Measurements from ENCODE around the gene SYT2.
"Not testable (repeated sequence)": the region's sequence is repeated elsewhere in the genome, so short reads cannot be mapped to it uniquely, and the experiment has no call there.

SYT2 gene

GRCh38 chr1:202638701-202639305 lies 71.5 kb downstream of the SYT2 start:
- DNase-seq: not testable (repeated sequence)

GRCh38 chr1:202638019-202638700 lies 72.1 kb downstream of the SYT2 start:
- no peak for DNase-seq

GRCh38 chr1:202637321-202638018 lies 72.8 kb downstream of the SYT2 start:
- not testable (repeated sequence) for DNase-seq

GRCh38 chr1:202636171-202636570 lies 74.1 kb downstream of the SYT2 start:
- DNase-seq: not testable (repeated sequence)

GRCh38 chr1:202632241-202632640 lies 78.0 kb downstream of the SYT2 start:
- no peak for DNase-seq

GRCh38 chr1:202631076-202631923 lies 79.0 kb downstream of the SYT2 start:
- DNase-seq: no peak

- DNase-seq: no peak
Measured at GRCh38 chr1:202630541-202630940, 79.7 kb downstream of the SYT2 start.

- DNase-seq: not testable (repeated sequence)
Measured at GRCh38 chr1:202630096-202630495, 80.2 kb downstream of the SYT2 start.

GRCh38 chr1:202629257-202629811 lies 80.9 kb downstream of the SYT2 start:
- not testable (repeated sequence) for DNase-seq

- DNase-seq: no peak
Measured at GRCh38 chr1:202628646-202629215, 81.5 kb downstream of the SYT2 start.

GRCh38 chr1:202627841-202628565 lies 82.3 kb downstream of the SYT2 start:
- DNase-seq: no peak

- not testable (repeated sequence) for DNase-seq
Measured at GRCh38 chr1:202627036-202627435, 83.2 kb downstream of the SYT2 start.

GRCh38 chr1:202625416-202626360 lies 84.6 kb downstream of the SYT2 start:
- peak; percentile 44 for DNase-seq

- no peak for DNase-seq
Measured at GRCh38 chr1:202624781-202625108, 85.5 kb downstream of the SYT2 start.

- no peak for DNase-seq
Measured at GRCh38 chr1:202624088-202624780, 86.0 kb downstream of the SYT2 start.

- not testable (repeated sequence) for DNase-seq
Measured at GRCh38 chr1:202623476-202623875, 86.8 kb downstream of the SYT2 start.

- no peak for DNase-seq
Measured at GRCh38 chr1:202623075-202623474, 87.2 kb downstream of the SYT2 start.

GRCh38 chr1:202622388-202622787 lies 87.9 kb downstream of the SYT2 start:
- no peak for DNase-seq

GRCh38 chr1:202621446-202621845 lies 88.8 kb downstream of the SYT2 start:
- no peak for DNase-seq

GRCh38 chr1:202620036-202620435 lies 90.2 kb downstream of the SYT2 start:
- DNase-seq: not testable (repeated sequence)
